ENCODE data around the gene DOCK11. TPM values are rescaled to one million over a fixed set of nuclear protein-coding genes. Genes with fewer than 3 reads are reported as not detected.

Gene DOCK11
- total RNA-seq, 2 experiments from 2014 or later: 27.0 to 34.7 TPM

DNA sequence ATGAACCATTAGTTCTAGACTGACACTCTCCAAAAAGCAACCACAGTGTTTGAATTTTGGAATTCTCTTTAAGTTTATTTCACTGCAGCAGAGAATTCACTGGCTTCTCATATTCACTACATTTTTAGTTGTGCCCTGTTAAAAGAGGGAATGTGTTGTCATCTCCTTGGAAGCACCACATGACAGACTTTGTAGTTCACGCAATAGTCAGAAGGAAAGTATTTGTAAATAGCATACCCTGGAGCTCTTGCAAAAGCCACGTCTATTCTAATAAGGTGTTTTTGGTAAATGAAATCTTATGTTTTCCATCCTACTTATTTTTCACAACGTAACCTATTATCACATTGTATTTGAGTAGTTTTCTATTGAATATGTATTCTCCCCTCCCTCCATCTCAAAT lies 25.8 kb downstream of the DOCK11 start:
- no peak overlapping the region for H3K4me2 ChIP-seq (ENCODE audit: low read length)
- BruUV-seq (replicated peaks): no TSS peak
- TF ChIP-seq, protein P1, sequence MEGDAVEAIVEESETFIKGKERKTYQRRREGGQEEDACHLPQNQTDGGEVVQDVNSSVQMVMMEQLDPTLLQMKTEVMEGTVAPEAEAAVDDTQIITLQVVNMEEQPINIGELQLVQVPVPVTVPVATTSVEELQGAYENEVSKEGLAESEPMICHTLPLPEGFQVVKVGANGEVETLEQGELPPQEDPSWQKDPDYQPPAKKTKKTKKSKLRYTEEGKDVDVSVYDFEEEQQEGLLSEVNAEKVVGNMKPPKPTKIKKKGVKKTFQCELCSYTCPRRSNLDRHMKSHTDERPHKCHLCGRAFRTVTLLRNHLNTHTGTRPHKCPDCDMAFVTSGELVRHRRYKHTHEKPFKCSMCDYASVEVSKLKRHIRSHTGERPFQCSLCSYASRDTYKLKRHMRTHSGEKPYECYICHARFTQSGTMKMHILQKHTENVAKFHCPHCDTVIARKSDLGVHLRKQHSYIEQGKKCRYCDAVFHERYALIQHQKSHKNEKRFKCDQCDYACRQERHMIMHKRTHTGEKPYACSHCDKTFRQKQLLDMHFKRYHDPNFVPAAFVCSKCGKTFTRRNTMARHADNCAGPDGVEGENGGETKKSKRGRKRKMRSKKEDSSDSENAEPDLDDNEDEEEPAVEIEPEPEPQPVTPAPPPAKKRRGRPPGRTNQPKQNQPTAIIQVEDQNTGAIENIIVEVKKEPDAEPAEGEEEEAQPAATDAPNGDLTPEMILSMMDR (conservative IDR thresholded peaks at IDR 0.05; ENCODE audit: low read length): no peak
- TF ChIP-seq EZH2phosphoT487 (IDR thresholded peaks at IDR 0.05; ENCODE audit: borderline replicate concordance, low read depth, low read length): no peak
- ChIA-PET CTCF (ENCODE audit: unreplicated experiment) (no interaction called here), POLR2A (no interaction called here)
- H3K9me3 ChIP-seq (ENCODE audit: low read length): no peaks in the 10 kb centered on the region
- H3K4me3 ChIP-seq (ENCODE audit: low read depth, low read length, poor library complexity, severe bottlenecking): no peak overlapping the region
- DNase-seq (ENCODE audit: low spot score): no peak
- H3K79me2 ChIP-seq (ENCODE audit: insufficient read depth, low read depth, low read length): 0 out of 2 replicates have a peak, but pooled peaks cover 8% of the 10 kb centered on the region
- H3K36me3 ChIP-seq (ENCODE audit: insufficient read depth, low read length): no peaks in the 10 kb centered on the region
- no peak overlapping the region for H3K27ac ChIP-seq (ENCODE audit: low read depth, low read length, poor library complexity, severe bottlenecking)
- no peak overlapping the region for H2AFZ ChIP-seq (ENCODE audit: low read length)
- H4K20me1 ChIP-seq (ENCODE audit: insufficient read depth, low read length): no peaks in the 10 kb centered on the region
- intact Hi-C loops (cut with micrococcal nuclease; ENCODE audit: unreplicated experiment): no loop called here
- no peaks in the 10 kb centered on the region for H3K4me1 ChIP-seq (ENCODE audit: insufficient read depth, low read length, poor library complexity, severe bottlenecking)
- no peaks in the 10 kb centered on the region for H3K9me2 ChIP-seq (ENCODE audit: insufficient read depth, low read length)

DNA sequence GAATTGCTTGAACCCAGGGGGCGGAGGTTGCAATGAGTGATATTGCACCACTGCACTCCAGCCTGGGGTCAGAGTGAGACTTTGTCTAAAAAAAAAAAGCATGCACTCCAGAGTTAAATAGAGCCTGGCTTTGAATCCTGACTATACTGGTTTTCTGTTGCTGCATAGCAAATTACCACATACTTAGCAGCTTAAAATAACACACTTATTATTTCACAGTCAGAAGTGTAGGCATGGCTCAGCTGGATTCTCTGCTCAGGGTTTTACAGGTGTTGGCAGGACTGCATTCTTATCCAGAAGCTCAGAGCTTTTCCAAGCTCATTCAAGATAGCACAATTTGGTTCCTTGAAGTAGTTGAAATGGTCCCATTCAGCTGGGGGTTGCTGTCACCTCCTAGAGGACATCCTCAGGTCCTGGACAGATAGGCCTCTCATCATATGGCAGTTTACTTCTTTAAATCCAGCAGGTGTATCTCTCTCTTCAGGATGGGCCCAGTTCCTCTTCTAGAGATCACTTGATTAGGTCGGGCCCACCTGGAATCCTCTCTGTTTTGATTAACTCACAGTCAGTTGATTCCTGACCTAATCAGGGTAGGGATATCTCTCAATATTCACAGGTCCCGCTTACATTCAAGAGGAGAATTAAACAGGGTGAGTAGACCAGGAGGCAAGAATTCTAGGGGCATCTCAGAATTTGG lies 26.8 kb downstream of the DOCK11 start:
- CTCF ChIA-PET (ENCODE audit: unreplicated experiment): no interaction called here
- Histone ChIP-seq H3K4me2 (ENCODE audit: low read length) (no peak overlapping the region), H4K20me1 (ENCODE audit: insufficient read depth, low read length) (no peaks in the 10 kb centered on the region), H3K4me3 (ENCODE audit: low read depth, low read length, poor library complexity, severe bottlenecking) (no peak overlapping the region), H3K9me2 (ENCODE audit: insufficient read depth, low read length) (no peaks in the 10 kb centered on the region), H3K36me3 (ENCODE audit: insufficient read depth, low read length) (no peaks in the 10 kb centered on the region), H2AFZ (ENCODE audit: low read length) (no peak overlapping the region), H3K9me3 (ENCODE audit: low read length) (no peaks in the 10 kb centered on the region), H3K79me2 (ENCODE audit: insufficient read depth, low read depth, low read length) (0 out of 2 replicates have a peak, but pooled peaks cover 8% of the 10 kb centered on the region), H3K27ac (ENCODE audit: low read depth, low read length, poor library complexity, severe bottlenecking) (no peak overlapping the region), H3K4me1 (ENCODE audit: insufficient read depth, low read length, poor library complexity, severe bottlenecking) (no peaks in the 10 kb centered on the region)
- BruUV-seq (replicated peaks): no TSS peak
- TF ChIP-seq, protein P1 (conservative IDR thresholded peaks at IDR 0.05; ENCODE audit: low read length): no peak
- TF ChIP-seq EZH2phosphoT487 (IDR thresholded peaks at IDR 0.05; ENCODE audit: borderline replicate concordance, low read depth, low read length): no peak
- no peak for DNase-seq (ENCODE audit: low spot score)
- intact Hi-C loops (cut with micrococcal nuclease; ENCODE audit: unreplicated experiment): no loop called here
- POLR2A ChIA-PET: interaction anchor here (0.6 to 1.6 kb wide), 2 partner anchors 14 to 711 kb away, joined by 3 to 5 read pairs; no protein-coding TSS in a partner anchor

DNA sequence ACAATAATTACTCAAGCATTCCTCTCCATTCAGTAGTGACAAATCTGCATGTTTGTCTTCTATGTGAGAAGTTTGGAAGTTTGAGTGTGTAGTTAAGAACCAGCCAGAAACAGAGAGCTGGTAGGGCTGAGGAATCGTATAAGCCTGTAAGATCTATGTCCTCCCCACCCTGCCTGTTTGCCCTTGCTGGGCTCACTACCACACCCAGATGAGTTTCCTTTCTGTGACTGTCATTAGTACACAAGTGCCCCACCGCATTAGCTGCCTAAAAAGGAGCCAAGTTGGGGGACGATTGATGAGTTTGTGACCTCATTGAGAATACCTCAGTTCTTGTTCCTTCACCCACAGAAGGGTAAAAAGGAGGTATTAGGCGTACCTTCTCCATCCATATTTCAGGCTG lies 28.3 kb downstream of the DOCK11 start:
- DNase-seq (ENCODE audit: low spot score): no peak

More for the DNA sequence above, 28.3 kb downstream of the DOCK11 start:
- H3K4me3 ChIP-seq (ENCODE audit: low read depth, low read length, poor library complexity, severe bottlenecking): no peak overlapping the region
- no peak overlapping the region for H3K27ac ChIP-seq (ENCODE audit: low read depth, low read length, poor library complexity, severe bottlenecking)
- POLR2A ChIA-PET: no interaction called here
- no peaks in the 10 kb centered on the region for H3K9me2 ChIP-seq (ENCODE audit: insufficient read depth, low read length)
- TF ChIP-seq EZH2phosphoT487 (IDR thresholded peaks at IDR 0.05; ENCODE audit: borderline replicate concordance, low read depth, low read length): no peak
- TF ChIP-seq, protein P1 (conservative IDR thresholded peaks at IDR 0.05; ENCODE audit: low read length): no peak
- H2AFZ ChIP-seq (ENCODE audit: low read length): no peak overlapping the region
- intact Hi-C loops (cut with micrococcal nuclease; ENCODE audit: unreplicated experiment): no loop called here
- H3K9me3 ChIP-seq (ENCODE audit: low read length): no peaks in the 10 kb centered on the region
- H3K4me1 ChIP-seq (ENCODE audit: insufficient read depth, low read length, poor library complexity, severe bottlenecking): peaks cover 7% of the 10 kb centered on the region
- no peaks in the 10 kb centered on the region for H4K20me1 ChIP-seq (ENCODE audit: insufficient read depth, low read length)
- CTCF ChIA-PET (ENCODE audit: unreplicated experiment): no interaction called here
- H3K4me2 ChIP-seq (ENCODE audit: low read length): no peak overlapping the region
- no peaks in the 10 kb centered on the region for H3K36me3 ChIP-seq (ENCODE audit: insufficient read depth, low read length)
- no TSS peak for BruUV-seq (replicated peaks)
- H3K79me2 ChIP-seq (ENCODE audit: insufficient read depth, low read depth, low read length): peaks cover 3% of the 10 kb centered on the region; the same call in 1 of the 2 replicates
